HepG2 (cell line): ENCODE data around the gene GLIS2. TPM values are rescaled to one million over a fixed set of nuclear protein-coding genes. Genes with fewer than 3 reads are reported as not detected.

Experiments
- ATAC-seq: fragments of 200-7000 bp; cut with Tn5 transposase; 3 replicates; pipeline ENCODE4 v1.9.1; 2020; ENCODE audit warnings: mild to moderate bottlenecking, moderate library complexity
- BruUV-seq: library from RNA; stranded (reverse); fragments of 400-500 nt; replicated peaks from 2 replicates; lab custom pipeline; 2021; lab: Mats Ljungman, UMichigan
- CTCF ChIA-PET: fragments of 300-600 bp; formaldehyde crosslinking; extraction: SDS; loops from one replicate; lab custom pipeline; 2021; ENCODE audit warnings: low total read pairs, inconsistent platforms, low intra/inter-chr PET ratio; lab: Yijun Ruan, JAX
- POLR2A ChIA-PET: fragments of 350-600 bp; sonication (Branson Sonifier 250); formaldehyde crosslinking; loops from one replicate; lab custom pipeline; 2020; ENCODE audit warnings: antibody characterized with exemption, inconsistent platforms; lab: Yijun Ruan, JAX
- DNase-seq: peaks from one replicate; pipeline ENCODE4 v3.0.0-alpha.2; 2015; ENCODE audit warnings: low spot score
- FAIRE-seq: peaks from 3 replicates; lab custom pipeline; 2011; peaks lifted over from hg19 to GRCh38; lab: Jason Lieb, UNC
- H2AFZ ChIP-seq: one replicate; pipeline ENCODE4 v1.6.1; 2011; ENCODE audit warnings: low read length, inconsistent platforms
- H3K27ac ChIP-seq: fragments of 300-600 bp; 3 replicates; pipeline ENCODE4 v1.8.0; 2011; ENCODE audit warnings: mixed run types, mild to moderate bottlenecking, mixed read lengths, low read length, inconsistent platforms; ENCODE audit not compliant: insufficient read depth; ENCODE audit errors: extremely low read length
- H3K27me3 ChIP-seq, 2 experiments: fragments of 200-600 bp in 1 of 2; 2 replicates in 1 of 2; 3 replicates in 1 of 2; pipeline versions ENCODE4 v1.6.0 to v1.8.0; 2011; ENCODE audit warnings: low read length in 2 of 2, mild to moderate bottlenecking in 2 of 2, moderate library complexity in 2 of 2, inconsistent platforms in 1 of 2; ENCODE audit not compliant: insufficient read depth in 2 of 2, control insufficient read depth in 1 of 2
- H3K36me3 ChIP-seq, 2 experiments: fragments of 200-600 bp in 1 of 2; replicated peaks in 1 of 2; 2 replicates in 1 of 2; 3 replicates in 1 of 2; pipeline versions ENCODE4 v1.5.1 to v1.8.0; 2011; ENCODE audit warnings: low read length in 2 of 2, inconsistent platforms in 1 of 2; ENCODE audit not compliant: insufficient read depth in 2 of 2, control insufficient read depth in 1 of 2
- H3K4me1 ChIP-seq: 2 replicates; pipeline ENCODE4 v1.5.1; 2012; ENCODE audit warnings: low read length, inconsistent platforms; ENCODE audit not compliant: insufficient read depth
- H3K4me2 ChIP-seq: 2 replicates; pipeline ENCODE4 v1.6.0; 2011; ENCODE audit warnings: low read depth, low read length, inconsistent platforms
- H3K4me3 ChIP-seq, 3 experiments: fragments of 200-600 bp in 1 of 3; sonication (generic), shearing (Covaris generic) in 1 of 3; replicated peaks in 1 of 3; 2 replicates each; pipeline ENCODE4 v1.5.1; 2011 to 2016; ENCODE audit warnings: low read length in 3 of 3, inconsistent platforms in 2 of 3, low read depth in 2 of 3, mild to moderate bottlenecking in 2 of 3, control low read depth in 1 of 3, mixed read lengths in 1 of 3; ENCODE audit not compliant: insufficient read depth in 1 of 3
- H3K79me2 ChIP-seq: one replicate; pipeline ENCODE4 v1.6.1; 2011; ENCODE audit warnings: low read length, inconsistent platforms; ENCODE audit not compliant: insufficient read depth
- H3K9ac ChIP-seq: 2 replicates; pipeline ENCODE4 v1.6.0; 2011; ENCODE audit warnings: mild to moderate bottlenecking, low read depth, low read length, inconsistent platforms; ENCODE audit not compliant: insufficient read depth
- H3K9me3 ChIP-seq: 2 replicates; pipeline ENCODE4 v1.5.1; 2012; ENCODE audit warnings: mild to moderate bottlenecking, low read length
- H4K20me1 ChIP-seq: 2 replicates; pipeline ENCODE4 v1.6.0; 2011; ENCODE audit warnings: inconsistent platforms, mild to moderate bottlenecking, low read length, moderate library complexity; ENCODE audit not compliant: insufficient read depth
- ATM ChIP-seq: fragments of 450-650 bp; IDR thresholded peaks from 2 replicates; pipeline ENCODE4 v1.7.1; 2017; ENCODE audit warnings: mild to moderate bottlenecking, borderline replicate concordance
- GABPA ChIP-seq, 2 experiments: IDR thresholded peaks; 2 replicates each; pipeline ENCODE4 v1.6.1; 2011 to 2016; ENCODE audit warnings: low read depth in 2 of 2, low read length in 1 of 2, missing biosample characterization in 1 of 2, missing genetic modification characterization in 1 of 2
- HDAC6 ChIP-seq: fragments of 200-600 bp; sonication (generic); IDR thresholded peaks from 2 replicates; pipeline ENCODE4 v1.7.0; 2017; ENCODE audit warnings: mild to moderate bottlenecking, antibody characterized with exemption, low read length, low read depth
- HNF4A ChIP-seq: sonication (generic); formaldehyde crosslinking; IDR thresholded peaks from 2 replicates; pipeline ENCODE4 v1.4.0; 2020; ENCODE audit warnings: missing genetic modification reagents
- PHF21A ChIP-seq: sonication (generic); formaldehyde crosslinking; IDR thresholded peaks from 2 replicates; pipeline ENCODE4 v1.5.0; 2020; ENCODE audit warnings: mild to moderate bottlenecking, missing genetic modification reagents
- RFX1 ChIP-seq: fragments of 450-650 bp; IDR thresholded peaks from 2 replicates; pipeline ENCODE4 v1.6.1; 2017
- SMC3 ChIP-seq: IDR thresholded peaks from 2 replicates; pipeline ENCODE4 v1.6.1; 2011; ENCODE audit warnings: low read length, improper control_type of control experiment
- SP140L ChIP-seq: sonication (generic); formaldehyde crosslinking; IDR thresholded peaks from 2 replicates; pipeline ENCODE4 v1.4.0; 2020; ENCODE audit warnings: missing genetic modification reagents, borderline replicate concordance
- STAG1 ChIP-seq: sonication (generic); formaldehyde crosslinking; IDR thresholded peaks from 2 replicates; pipeline ENCODE4 v1.4.0; 2020; ENCODE audit warnings: missing genetic modification reagents
- ZFY ChIP-seq: sonication (generic); formaldehyde crosslinking; IDR thresholded peaks from 2 replicates; pipeline ENCODE4 v1.4.0; 2020; ENCODE audit warnings: missing genetic modification reagents
- ZNF30 ChIP-seq: sonication (generic); formaldehyde crosslinking; IDR thresholded peaks from 2 replicates; pipeline ENCODE4 v1.5.0; 2020; ENCODE audit warnings: mild to moderate bottlenecking, missing genetic modification reagents
- ZNF598 ChIP-seq: sonication (generic); formaldehyde crosslinking; IDR thresholded peaks from 2 replicates; pipeline ENCODE4 v1.5.1; 2020; ENCODE audit warnings: mild to moderate bottlenecking, missing genetic modification reagents, borderline replicate concordance
- ZNF747 ChIP-seq: sonication (generic); formaldehyde crosslinking; IDR thresholded peaks from 2 replicates; pipeline ENCODE4 v1.8.1; 2023; ENCODE audit warnings: missing genetic modification reagents, mild to moderate bottlenecking, borderline replicate concordance
- WGBS: methylation state at CpG from one replicate; pipeline ENCODE4 v1.1.6; 2017; ENCODE audit warnings: low lambda C conversion rate; 5-methylcytosine and 5-hydroxymethylcytosine counted together
- in situ Hi-C: cut with HindIII; loops from 2 replicates; pipeline ENCODE4 v1.10.0; 2017; ENCODE audit warnings: low pct_unique_long_range_greater_than_20kb; ENCODE audit not compliant: extremely low pct_ligation_motif_present
- intact Hi-C: fragments of 100-400 bp; cut with micrococcal nuclease; formaldehyde crosslinking; loops from one replicate; pipeline ENCODE4 v1.10.0; 2022; ENCODE audit not compliant: unreplicated experiment
- polyA plus RNA-seq, 8 experiments: library from polyadenylated mRNA; depleted of rRNA in 3 of 8; stranded (reverse) in 7 of 8; unstranded in 1 of 8; fragments of >200 nt; fragmentation: Illumina TruSeq in 4 of 8; extraction: Trizol in 4 of 8; gene quantifications; 2 replicates each; pipeline versions ENCODE4 v1.2.1 to v1.2.3, GENCODE V29; 2011 to 2016; ENCODE audit warnings: low read depth in 4 of 8, missing spikeins in 1 of 8, mixed read lengths in 1 of 8; ENCODE audit not compliant: insufficient read depth in 1 of 8
- total RNA-seq, 5 experiments: library from RNA; depleted of rRNA; stranded (reverse); fragments of >200 nt; fragmentation: Illumina TruSeq; extraction: Trizol; gene quantifications; 2 replicates each; pipeline ENCODE4 v1.2.3, GENCODE V29; 2016; ENCODE audit warnings: low read depth in 1 of 5
- TF ChIP-seq, protein P1 (sequence below): sonication (generic); formaldehyde crosslinking; IDR thresholded peaks from 2 replicates; pipeline ENCODE4 v1.5.0; 2020; ENCODE audit warnings: mild to moderate bottlenecking, missing genetic modification reagents
- TF ChIP-seq, protein P2 (sequence below): sonication (generic); formaldehyde crosslinking; IDR thresholded peaks from 2 replicates; pipeline ENCODE4 v1.4.0; 2020; ENCODE audit warnings: missing genetic modification reagents, low read depth, mild to moderate bottlenecking, borderline replicate concordance
- TF ChIP-seq, protein P3 (sequence below): sonication (generic); formaldehyde crosslinking; IDR thresholded peaks from 2 replicates; pipeline ENCODE4 v1.4.0; 2020; ENCODE audit warnings: missing genetic modification reagents, borderline replicate concordance

Gene GLIS2
- total and polyA plus RNA-seq, 2 of the 13 experiments (the other 11 are each of a cell fraction or from before 2014, with no cell fraction given): 0.28 to 0.29 TPM

DNA sequence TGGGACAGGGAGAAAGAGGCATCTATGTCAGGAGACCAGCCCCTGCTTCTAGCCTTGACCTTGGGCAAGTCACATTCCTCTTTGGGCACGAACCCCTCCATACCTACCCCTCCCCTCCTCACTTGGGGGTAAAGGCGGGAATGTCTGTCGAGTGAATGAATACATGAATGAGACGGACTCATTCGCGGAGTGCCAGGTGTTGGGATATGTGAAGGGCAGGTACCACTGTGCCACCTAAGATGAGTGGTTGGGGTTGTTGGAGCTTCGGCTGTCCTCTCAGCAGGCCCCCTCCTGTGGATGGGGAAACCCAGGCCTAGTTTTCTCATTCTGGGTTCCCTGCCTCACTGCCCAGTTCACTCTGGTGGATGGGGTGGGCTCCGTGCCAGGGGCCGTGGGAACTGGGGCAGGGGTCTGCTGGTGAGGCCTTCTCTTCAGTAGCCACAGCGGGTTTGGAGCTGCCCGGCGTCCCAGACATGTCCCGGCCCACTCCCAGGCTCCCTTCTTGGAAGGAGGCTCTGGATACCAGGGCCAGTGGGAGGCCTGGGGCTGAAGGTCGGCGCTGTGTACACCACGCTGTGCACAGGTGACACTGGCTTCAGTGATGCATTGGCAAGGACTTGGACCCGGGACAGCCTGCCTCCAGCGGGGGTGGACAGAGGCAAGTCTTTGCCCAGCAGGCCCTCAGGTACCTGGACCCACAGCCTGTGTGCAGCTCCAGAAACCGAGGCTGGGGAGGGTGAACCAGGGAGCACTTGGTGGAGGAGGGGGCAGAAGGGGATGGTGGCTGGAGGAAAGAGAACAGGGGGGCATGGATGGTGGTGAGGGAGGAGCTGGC lies 5.6 kb downstream of the GLIS2 start:
- no peak for FAIRE-seq
- intact Hi-C loops (no loop called here), in situ Hi-C loops (loop anchor here (5.0 to 10.0 kb wide), 2 partner anchors 47 to 114 kb away; partner anchors contain the start of gene TFAP4)
- no peak for DNase-seq
- Histone ChIP-seq H3K27ac (no peak overlapping the region), H3K4me1 (peaks cover 84% of the 10 kb centered on the region), H3K27me3 (peaks cover 0 to 46% of the 10 kb centered on the region in 2 experiments; a peak in 3 of 5 replicates), H3K36me3 (no peaks in the 10 kb centered on the region), H4K20me1 (no peaks in the 10 kb centered on the region), H3K4me3 (peak overlapping the region in 1 of 3 experiments; percentile 5; a peak in 1 of 6 replicates), H3K9me3 (no peaks in the 10 kb centered on the region), H2AFZ (no peak overlapping the region), H3K4me2 (peak overlapping the region; percentile 21; the same call in 1 of the 2 replicates), H3K9ac (no peak overlapping the region), H3K79me2 (no peaks in the 10 kb centered on the region)
- ATAC-seq: peak; percentile 10; the same call in 2 of the 3 replicates
- 32% methylated on average over 13 of the region's 19 CpGs for WGBS
- CTCF ChIA-PET: no interaction called here
- POLR2A ChIA-PET: no interaction called here
- BruUV-seq: no TSS peak
- TF ChIP-seq, protein P1, sequence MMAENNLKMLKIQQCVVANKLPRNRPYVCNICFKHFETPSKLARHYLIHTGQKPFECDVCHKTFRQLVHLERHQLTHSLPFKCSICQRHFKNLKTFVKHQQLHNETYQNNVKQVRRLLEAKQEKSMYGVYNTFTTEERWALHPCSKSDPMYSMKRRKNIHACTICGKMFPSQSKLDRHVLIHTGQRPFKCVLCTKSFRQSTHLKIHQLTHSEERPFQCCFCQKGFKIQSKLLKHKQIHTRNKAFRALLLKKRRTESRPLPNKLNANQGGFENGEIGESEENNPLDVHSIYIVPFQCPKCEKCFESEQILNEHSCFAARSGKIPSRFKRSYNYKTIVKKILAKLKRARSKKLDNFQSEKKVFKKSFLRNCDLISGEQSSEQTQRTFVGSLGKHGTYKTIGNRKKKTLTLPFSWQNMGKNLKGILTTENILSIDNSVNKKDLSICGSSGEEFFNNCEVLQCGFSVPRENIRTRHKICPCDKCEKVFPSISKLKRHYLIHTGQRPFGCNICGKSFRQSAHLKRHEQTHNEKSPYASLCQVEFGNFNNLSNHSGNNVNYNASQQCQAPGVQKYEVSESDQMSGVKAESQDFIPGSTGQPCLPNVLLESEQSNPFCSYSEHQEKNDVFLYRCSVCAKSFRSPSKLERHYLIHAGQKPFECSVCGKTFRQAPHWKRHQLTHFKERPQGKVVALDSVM: no peak
- peak; percentile 28; the same call in 1 of the 2 replicates for TF ChIP-seq ZFY (CRISPR knock-in tag)
- TF ChIP-seq, protein P2, sequence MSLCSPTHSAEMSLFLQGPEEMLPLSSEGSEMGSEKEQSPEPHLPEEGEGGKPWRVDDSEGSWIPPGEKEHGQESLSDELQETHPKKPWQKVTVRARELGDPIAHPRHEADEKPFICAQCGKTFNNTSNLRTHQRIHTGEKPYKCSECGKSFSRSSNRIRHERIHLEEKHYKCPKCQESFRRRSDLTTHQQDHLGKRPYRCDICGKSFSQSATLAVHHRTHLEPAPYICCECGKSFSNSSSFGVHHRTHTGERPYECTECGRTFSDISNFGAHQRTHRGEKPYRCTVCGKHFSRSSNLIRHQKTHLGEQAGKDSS (CRISPR knock-in tag): no peak; the same call in 1 of the 2 replicates
- peak; percentile 26; the same call in 1 of the 2 replicates for TF ChIP-seq PHF21A
- TF ChIP-seq STAG1 (CRISPR knock-in tag): no peak
- peak; percentile 49; the same call in 1 of the 2 replicates for TF ChIP-seq HNF4A (CRISPR knock-in tag)
- TF ChIP-seq ZNF747: no peak
- no peak for TF ChIP-seq ZNF598
- TF ChIP-seq, protein P3, sequence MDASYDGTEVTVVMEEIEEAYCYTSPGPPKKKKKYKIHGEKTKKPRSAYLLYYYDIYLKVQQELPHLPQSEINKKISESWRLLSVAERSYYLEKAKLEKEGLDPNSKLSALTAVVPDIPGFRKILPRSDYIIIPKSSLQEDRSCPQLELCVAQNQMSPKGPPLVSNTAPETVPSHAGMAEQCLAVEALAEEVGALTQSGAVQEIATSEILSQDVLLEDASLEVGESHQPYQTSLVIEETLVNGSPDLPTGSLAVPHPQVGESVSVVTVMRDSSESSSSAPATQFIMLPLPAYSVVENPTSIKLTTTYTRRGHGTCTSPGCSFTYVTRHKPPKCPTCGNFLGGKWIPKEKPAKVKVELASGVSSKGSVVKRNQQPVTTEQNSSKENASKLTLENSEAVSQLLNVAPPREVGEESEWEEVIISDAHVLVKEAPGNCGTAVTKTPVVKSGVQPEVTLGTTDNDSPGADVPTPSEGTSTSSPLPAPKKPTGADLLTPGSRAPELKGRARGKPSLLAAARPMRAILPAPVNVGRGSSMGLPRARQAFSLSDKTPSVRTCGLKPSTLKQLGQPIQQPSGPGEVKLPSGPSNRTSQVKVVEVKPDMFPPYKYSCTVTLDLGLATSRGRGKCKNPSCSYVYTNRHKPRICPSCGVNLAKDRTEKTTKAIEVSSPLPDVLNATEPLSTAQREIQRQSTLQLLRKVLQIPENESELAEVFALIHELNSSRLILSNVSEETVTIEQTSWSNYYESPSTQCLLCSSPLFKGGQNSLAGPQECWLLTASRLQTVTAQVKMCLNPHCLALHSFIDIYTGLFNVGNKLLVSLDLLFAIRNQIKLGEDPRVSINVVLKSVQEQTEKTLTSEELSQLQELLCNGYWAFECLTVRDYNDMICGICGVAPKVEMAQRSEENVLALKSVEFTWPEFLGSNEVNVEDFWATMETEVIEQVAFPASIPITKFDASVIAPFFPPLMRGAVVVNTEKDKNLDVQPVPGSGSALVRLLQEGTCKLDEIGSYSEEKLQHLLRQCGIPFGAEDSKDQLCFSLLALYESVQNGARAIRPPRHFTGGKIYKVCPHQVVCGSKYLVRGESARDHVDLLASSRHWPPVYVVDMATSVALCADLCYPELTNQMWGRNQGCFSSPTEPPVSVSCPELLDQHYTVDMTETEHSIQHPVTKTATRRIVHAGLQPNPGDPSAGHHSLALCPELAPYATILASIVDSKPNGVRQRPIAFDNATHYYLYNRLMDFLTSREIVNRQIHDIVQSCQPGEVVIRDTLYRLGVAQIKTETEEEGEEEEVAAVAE (CRISPR knock-in tag): no peak
- TF ChIP-seq ZNF30 (CRISPR knock-in tag): no peak
- TF ChIP-seq RFX1: no peak
- no peak for TF ChIP-seq HDAC6
- TF ChIP-seq ATM: no peak
- no peak for TF ChIP-seq SP140L
- no peak for TF ChIP-seq SMC3
- no peak for TF ChIP-seq GABPA (IDR thresholded peaks at IDR 0.05; ENCODE audit: low read depth, low read length)
- no peak for TF ChIP-seq GABPA (CRISPR knock-in tag; IDR thresholded peaks at IDR 0.05; ENCODE audit: low read depth)
